ENCODE data around the gene NUCKS1.

GRCh38 chr1:205797168-205797567 lies 47.2 kb upstream of the NUCKS1 start:
- TF ChIP-seq POLR2AphosphoS5 (IDR thresholded peaks at IDR 0.05; ENCODE audit: low read depth, low read length): no peak
- no peak for TF ChIP-seq TAF1 (IDR thresholded peaks at IDR 0.05; ENCODE audit: borderline replicate concordance, insufficient read depth, low read length)
- no peak for TF ChIP-seq SIN3A (IDR thresholded peaks at IDR 0.05; ENCODE audit: borderline replicate concordance, insufficient read depth, low read length)
- TF ChIP-seq REST (IDR thresholded peaks at IDR 0.05; ENCODE audit: insufficient read depth in 1 of 2, low read depth in 2 of 2, low read length in 2 of 2): no peak

Measured in PFSK-1 (cell line).